ENCODE data around the gene SLC4A11.
"Not testable (repeated sequence)": the region's sequence is repeated elsewhere in the genome, so short reads cannot be mapped to it uniquely, and the experiment has no call there.

SLC4A11 gene

GRCh38 chr20:3199976-3200755 lies 38.8 kb downstream of the SLC4A11 start:
- no peak for DNase-seq

GRCh38 chr20:3199206-3199605 lies 39.8 kb downstream of the SLC4A11 start:
- DNase-seq = no peak

- no peak for DNase-seq
Measured at GRCh38 chr20:3195590-3196237, 43.3 kb downstream of the SLC4A11 start.

- no peak for DNase-seq
Measured at GRCh38 chr20:3194617-3195280, 44.2 kb downstream of the SLC4A11 start.

- no peak for DNase-seq
Measured at GRCh38 chr20:3193806-3194616, 45.0 kb downstream of the SLC4A11 start.

GRCh38 chr20:3192226-3193015 lies 46.6 kb downstream of the SLC4A11 start:
- no peak for DNase-seq

GRCh38 chr20:3190681-3191111 lies 48.3 kb downstream of the SLC4A11 start:
- no peak for DNase-seq

- no peak for DNase-seq
Measured at GRCh38 chr20:3189561-3190131, 49.3 kb downstream of the SLC4A11 start.

GRCh38 chr20:3188823-3189413 lies 50.1 kb downstream of the SLC4A11 start:
- no peak for DNase-seq

GRCh38 chr20:3187861-3188260 lies 51.1 kb downstream of the SLC4A11 start:
- not testable (repeated sequence) for DNase-seq

GRCh38 chr20:3183896-3184612 lies 54.9 kb downstream of the SLC4A11 start:
- no peak for DNase-seq

- DNase-seq = not testable (repeated sequence)
Measured at GRCh38 chr20:3182429-3182828, 56.6 kb downstream of the SLC4A11 start.

- no peak for DNase-seq
Measured at GRCh38 chr20:3181270-3181669, 57.7 kb downstream of the SLC4A11 start.

GRCh38 chr20:3180319-3180718 lies 58.7 kb downstream of the SLC4A11 start:
- DNase-seq = no peak

- no peak for DNase-seq
Measured at GRCh38 chr20:3177746-3178485, 61.1 kb downstream of the SLC4A11 start.
